ENCODE data around the gene TRAT1.

TRAT1 gene

GRCh38 chr3:108861401-108861800 lies 38.8 kb downstream of the TRAT1 start:
- DNase-seq (ENCODE audit: low read depth in 3 of 3): no peak

- peak in 1 of 3 experiments; percentile 19 for DNase-seq (ENCODE audit: low read depth in 3 of 3)
Observed at GRCh38 chr3:108862865-108863798, 40.5 kb downstream of the TRAT1 start.

DNA sequence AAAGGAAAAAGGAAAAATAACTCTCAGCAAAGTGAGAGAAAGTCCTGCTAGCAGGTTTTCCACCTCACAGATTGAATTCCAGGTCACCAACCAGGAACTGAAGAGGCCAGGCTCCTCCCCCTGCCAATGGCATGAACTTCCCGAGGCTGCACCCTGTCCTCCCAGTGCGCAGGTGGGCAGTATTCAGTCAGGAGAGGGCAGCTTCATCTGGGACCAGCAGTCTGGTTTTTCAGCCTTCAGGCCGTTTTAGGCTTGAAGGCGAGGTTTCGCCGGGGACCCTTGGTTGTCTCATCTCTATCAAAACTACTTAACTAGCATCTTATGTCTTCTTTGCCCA lies 41.2 kb downstream of the TRAT1 start:
- DNase-seq (ENCODE audit: low read depth in 3 of 3): no peak

DNA sequence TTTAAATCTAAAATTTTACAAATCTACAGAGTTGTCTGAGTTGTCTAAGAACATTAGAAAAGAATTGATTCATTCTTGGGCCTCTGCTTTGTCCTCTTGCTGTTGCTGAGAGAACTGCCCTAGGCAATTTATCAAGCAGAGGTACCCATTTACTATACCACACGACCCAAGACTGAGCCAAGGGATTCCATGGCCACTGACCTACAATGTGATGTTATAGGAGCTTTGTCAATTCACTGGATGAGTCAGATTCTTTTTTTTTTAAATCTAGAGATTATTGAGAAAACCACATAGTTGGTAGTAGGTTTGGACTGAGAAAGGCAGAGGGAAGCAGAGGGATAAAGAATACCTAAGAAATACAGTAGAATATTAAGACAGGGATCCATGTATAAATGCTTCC lies 55.3 kb downstream of the TRAT1 start:
- DNase-seq (ENCODE audit: low read depth in 3 of 3): no peak

DNA sequence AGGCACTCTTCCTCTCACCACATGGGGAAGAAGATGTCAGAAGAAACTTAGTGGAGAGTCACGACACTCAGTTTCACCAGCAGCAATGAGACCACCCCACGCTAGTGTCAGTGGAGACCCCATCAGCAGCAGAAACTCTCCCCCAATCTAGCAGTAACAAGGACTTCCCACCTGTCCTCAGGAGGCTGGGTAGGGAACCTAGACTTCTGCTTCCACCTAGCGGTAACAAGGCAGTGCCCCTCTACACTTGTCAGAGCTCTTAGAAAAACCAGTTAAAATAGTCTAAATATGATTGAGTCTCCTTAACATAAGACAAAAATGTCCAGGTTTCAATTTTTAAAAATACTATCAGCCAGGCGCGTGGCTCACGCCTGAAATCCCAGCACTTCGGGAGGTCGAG lies 57.3 kb downstream of the TRAT1 start:
- DNase-seq (ENCODE audit: low read depth in 3 of 3): no peak

DNA sequence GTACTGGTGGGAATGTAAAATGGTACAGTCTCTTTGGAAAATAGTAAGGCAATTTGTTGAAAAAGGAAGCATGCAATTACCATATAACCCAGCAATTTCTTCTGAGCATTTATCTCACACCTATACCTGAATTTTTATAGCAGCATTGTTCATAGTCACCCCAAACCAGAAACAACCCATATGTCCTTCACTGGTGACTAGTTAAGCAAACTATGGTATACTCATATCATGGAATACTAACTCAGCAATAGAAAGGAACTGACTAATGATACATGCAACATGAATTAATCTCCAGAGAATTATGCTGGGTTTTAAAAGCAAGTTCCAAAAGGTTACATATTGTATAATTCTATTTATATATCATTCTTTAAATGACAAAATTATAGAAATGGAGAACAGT lies 60.2 kb downstream of the TRAT1 start:
- DNase-seq (ENCODE audit: low read depth in 3 of 3): no peak

DNA sequence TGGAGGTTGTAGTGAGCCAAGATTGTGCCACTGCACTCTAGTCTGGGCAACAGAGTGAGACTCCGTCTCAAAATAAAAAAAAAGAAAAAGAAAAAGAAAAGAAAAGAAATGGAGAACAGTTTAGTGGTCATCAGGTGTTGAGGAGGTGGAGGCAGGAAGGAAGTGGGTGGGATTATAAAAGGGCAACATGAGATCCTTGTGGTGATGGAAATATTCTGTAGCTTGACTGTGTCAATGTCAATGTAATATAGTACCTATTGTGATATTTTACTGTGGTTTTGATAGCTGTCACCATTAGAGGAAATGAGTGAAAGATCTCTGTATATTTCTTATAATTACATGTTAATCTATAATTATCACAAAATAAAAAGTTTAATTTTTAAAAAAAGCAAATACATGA lies 60.8 kb downstream of the TRAT1 start:
- DNase-seq (ENCODE audit: low read depth in 3 of 3): no peak

- no peak for DNase-seq (ENCODE audit: low read depth in 3 of 3)
Observed at GRCh38 chr3:108887121-108887520, 64.5 kb downstream of the TRAT1 start.

GRCh38 chr3:108887777-108888176 lies 65.2 kb downstream of the TRAT1 start:
- DNase-seq (ENCODE audit: low read depth in 3 of 3): no peak

DNA sequence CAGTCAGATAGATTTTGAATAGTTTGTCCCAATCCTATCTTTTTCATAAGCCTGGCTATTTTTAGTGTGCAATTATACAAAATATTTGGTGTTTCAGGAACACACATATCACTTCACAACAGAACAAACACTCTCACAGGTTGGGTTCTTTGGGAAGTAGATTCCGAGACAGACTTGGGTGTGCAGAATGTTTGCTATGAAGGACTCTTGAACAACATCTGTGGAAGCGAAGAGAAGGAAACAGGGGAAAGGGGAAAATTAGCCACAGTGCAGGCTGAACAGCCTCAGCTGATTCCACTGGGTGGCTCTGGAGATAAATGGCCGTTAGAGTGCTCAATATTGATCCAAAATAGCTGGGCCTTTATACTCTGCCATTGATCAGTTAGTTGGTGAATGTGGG lies 69.2 kb downstream of the TRAT1 start:
- no peak for DNase-seq (ENCODE audit: low read depth in 3 of 3)

DNA sequence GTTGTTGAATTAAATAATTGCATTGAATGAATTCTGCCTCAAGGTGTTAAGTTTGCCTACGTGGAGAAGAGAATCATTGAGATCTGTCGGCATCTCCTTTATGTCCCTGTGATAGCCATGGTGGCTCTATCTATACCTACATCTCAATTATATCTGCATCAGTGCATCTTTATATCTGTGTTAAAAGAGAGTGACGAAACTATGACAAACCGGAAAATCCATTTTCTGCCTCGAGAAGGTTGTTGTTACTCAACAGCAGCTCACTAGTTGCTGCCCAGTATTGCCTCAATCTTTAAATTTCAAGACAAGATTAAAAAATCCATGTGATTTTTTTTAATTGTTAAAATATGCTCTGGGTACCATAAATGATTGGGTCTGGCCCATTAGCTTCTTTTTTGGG lies 72.4 kb downstream of the TRAT1 start:
- DNase-seq (ENCODE audit: low read depth in 3 of 3): no peak

DNA sequence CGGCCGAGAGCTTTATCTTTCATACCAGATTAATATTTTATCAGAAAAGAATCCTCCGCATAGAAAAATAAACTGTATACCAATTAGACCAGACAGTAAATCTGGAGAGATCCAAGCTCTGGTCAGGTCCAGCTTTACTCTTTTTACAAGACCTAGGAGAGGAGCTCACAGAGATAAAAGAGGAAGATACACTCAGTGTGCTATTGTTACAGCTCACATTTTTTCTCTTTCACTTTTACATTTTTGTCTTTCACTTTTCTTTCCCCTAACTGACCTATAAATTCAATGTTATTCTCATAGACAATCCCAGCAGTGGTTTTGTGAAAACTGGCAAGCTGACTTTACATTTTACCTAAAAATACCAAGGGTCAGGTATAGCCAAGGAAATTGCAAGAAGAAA lies 75.3 kb downstream of the TRAT1 start:
- no peak for DNase-seq (ENCODE audit: low read depth in 3 of 3)

DNA sequence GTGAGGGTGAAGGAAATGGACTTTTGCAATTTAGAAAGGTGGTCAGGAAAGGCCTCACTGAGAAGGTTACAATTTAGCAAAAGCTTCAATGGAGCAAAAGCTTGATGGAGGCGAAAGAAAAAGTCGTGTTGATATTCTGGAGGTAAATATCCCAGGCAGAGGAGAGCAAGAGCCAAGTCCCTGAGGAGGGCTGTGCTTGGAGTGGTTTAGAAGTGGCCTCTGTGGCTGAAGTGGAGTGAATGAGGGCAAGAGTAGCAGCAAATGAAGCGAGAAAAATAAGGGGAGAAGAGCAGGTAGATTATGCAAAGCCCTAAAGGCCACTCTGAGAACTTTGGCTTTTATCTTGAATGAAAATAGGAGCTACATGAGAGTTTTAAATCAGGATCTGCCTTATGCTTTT lies 76.9 kb downstream of the TRAT1 start:
- DNase-seq (ENCODE audit: low read depth in 3 of 3): no peak
